GM18498 (cell line): ENCODE results near the gene DZIP3.
A peak's percentile ranks its signal among the peaks of the same experiment; 100 is the strongest.

Experiments
- ATAC-seq: cut with Tn5 transposase; IDR thresholded peaks from one replicate; pipeline ENCODE4 v1.9.1; 2021; ENCODE audit warnings: mild to moderate bottlenecking, moderate library complexity; ENCODE audit not compliant: unreplicated experiment

DZIP3 gene

GRCh38 chr3:108589081-108589997 lies at the start of gene DZIP3, which contains the start of gene CIP2A:
Gene DZIP3 (plus strand): TSS chr3:108589722. CDS start chr3:108605407, 15,685 bp downstream.
Gene CIP2A (minus strand): TSS chr3:108589438. CDS start chr3:108589375, 63 bp downstream.
- ATAC-seq, result peak; percentile 94

GRCh38 chr3:108546247-108546646 lies 43.3 kb upstream of the DZIP3 start:
- peak; percentile 57 for ATAC-seq

- peak; percentile 75 for ATAC-seq
These were observed 42.8 kb upstream of the DZIP3 start for GRCh38 chr3:108546692-108547091.

GRCh38 chr3:108548304-108548703 lies 41.2 kb upstream of the DZIP3 start:
- ATAC-seq, result no peak

GRCh38 chr3:108548886-108549285 lies 40.6 kb upstream of the DZIP3 start:
- ATAC-seq, result no peak

GRCh38 chr3:108552267-108553159 lies 37.0 kb upstream of the DZIP3 start:
- ATAC-seq, result peak; percentile 61

GRCh38 chr3:108554229-108554628 lies 35.3 kb upstream of the DZIP3 start:
- ATAC-seq, result no peak

- no peak for ATAC-seq
These were observed 34.5 kb upstream of the DZIP3 start for GRCh38 chr3:108554913-108555571.

GRCh38 chr3:108555966-108556581 lies 33.4 kb upstream of the DZIP3 start:
- no peak for ATAC-seq

GRCh38 chr3:108562565-108562964 lies 27.0 kb upstream of the DZIP3 start:
- no peak for ATAC-seq

- no peak for ATAC-seq
These were observed 25.0 kb upstream of the DZIP3 start for GRCh38 chr3:108564564-108564963.

- no peak for ATAC-seq
These were observed 24.0 kb upstream of the DZIP3 start for GRCh38 chr3:108565506-108565905.

- no peak for ATAC-seq
These were observed 22.9 kb upstream of the DZIP3 start for GRCh38 chr3:108566599-108566998.

GRCh38 chr3:108569336-108569735 lies 20.2 kb upstream of the DZIP3 start:
- no peak for ATAC-seq

- ATAC-seq, result no peak
These were observed 11.5 kb upstream of the DZIP3 start for GRCh38 chr3:108578064-108578463.

- ATAC-seq, result no peak
These were observed 921 bp upstream of the DZIP3 start for GRCh38 chr3:108588601-108589000.

- ATAC-seq, result no peak
These were observed 439 bp downstream of the DZIP3 start for GRCh38 chr3:108589998-108590323.

GRCh38 chr3:108590460-108590859 lies 938 bp downstream of the DZIP3 start:
- no peak for ATAC-seq

- no peak for ATAC-seq
These were observed 5.8 kb downstream of the DZIP3 start for GRCh38 chr3:108595321-108595720.

- no peak for ATAC-seq
These were observed 8.9 kb downstream of the DZIP3 start for GRCh38 chr3:108598375-108598774.
